Neural progenitor cell (in vitro differentiated cells): ENCODE data around the gene KLHL29. TPM values are rescaled to one million over a fixed set of nuclear protein-coding genes. Genes with fewer than 3 reads are reported as not detected.

Experiments
- DNase-seq: peaks from one replicate; pipeline ENCODE4 v3.0.0-alpha.2; 2016; ENCODE audit warnings: low spot score
- H2AFZ ChIP-seq: fragments of 200-600 bp; sonication (generic); replicated peaks from 2 replicates; pipeline ENCODE4 v1.6.1; 2016; ENCODE audit warnings: antibody characterized with exemption
- H3F3A ChIP-seq: fragments of 200-600 bp; sonication (generic); 2 replicates; pipeline ENCODE4 v1.6.1; 2016; ENCODE audit warnings: antibody characterized with exemption, low read depth
- H3K27ac ChIP-seq: fragments of 200-600 bp; sonication (generic); 2 replicates; pipeline ENCODE4 v1.5.1; 2016; ENCODE audit warnings: mild to moderate bottlenecking
- H3K27me3 ChIP-seq: fragments of 200-600 bp; sonication (generic); 2 replicates; pipeline ENCODE4 v1.6.1; 2016; ENCODE audit warnings: mild to moderate bottlenecking, moderate library complexity
- H3K36me3 ChIP-seq: fragments of 200-600 bp; sonication (generic); 2 replicates; pipeline ENCODE4 v1.5.1; 2016
- H3K4me1 ChIP-seq: fragments of 200-600 bp; sonication (generic); 2 replicates; pipeline ENCODE4 v1.6.1; 2016; ENCODE audit warnings: mixed run types
- H3K4me2 ChIP-seq: fragments of 200-600 bp; sonication (generic); 2 replicates; pipeline ENCODE4 v1.6.1; 2016
- H3K4me3 ChIP-seq: fragments of 200-600 bp; sonication (generic); 2 replicates; pipeline ENCODE4 v1.5.1; 2016
- H3K79me2 ChIP-seq: fragments of 200-600 bp; sonication (generic); 2 replicates; pipeline ENCODE4 v1.6.1; 2016; ENCODE audit warnings: low read depth
- H3K9ac ChIP-seq: fragments of 200-600 bp; sonication (generic); 2 replicates; pipeline ENCODE4 v1.6.1; 2016
- H3K9me3 ChIP-seq: fragments of 200-600 bp; sonication (generic); 2 replicates; pipeline ENCODE4 v1.5.1; 2016; ENCODE audit warnings: low read depth
- H4K20me1 ChIP-seq: fragments of 200-600 bp; sonication (generic); 2 replicates; pipeline ENCODE4 v1.6.1; 2016; ENCODE audit warnings: low read depth
- H3K27ac Mint-ChIP-seq: 3 replicates; pipeline ENCODE4 v1.8.0; 2021; ENCODE audit warnings: mixed read lengths
- H3K27me3 Mint-ChIP-seq: 2 replicates; pipeline ENCODE4 v1.8.0; 2022; ENCODE audit warnings: low read depth, mild to moderate bottlenecking, inconsistent platforms, moderate library complexity, mixed read lengths; ENCODE audit not compliant: insufficient read depth
- H3K36me3 Mint-ChIP-seq: 3 replicates; pipeline ENCODE4 v1.8.0; 2021; ENCODE audit warnings: mixed read lengths
- H3K4me1 Mint-ChIP-seq: 3 replicates; pipeline ENCODE4 v1.8.0; 2021; ENCODE audit warnings: mixed read lengths
- H3K4me3 Mint-ChIP-seq: 3 replicates; pipeline ENCODE4 v1.8.0; 2021; ENCODE audit warnings: mild to moderate bottlenecking, moderate library complexity, mixed read lengths
- H3K9me3 Mint-ChIP-seq: 3 replicates; pipeline ENCODE4 v1.8.0; 2020; ENCODE audit warnings: mixed read lengths
- EZH2 ChIP-seq: fragments of 200-600 bp; sonication (generic); IDR thresholded peaks from 2 replicates; pipeline ENCODE4 v1.6.1; 2017; ENCODE audit warnings: antibody characterized with exemption, mild to moderate bottlenecking, moderate library complexity
- EZH2phosphoT487 ChIP-seq: fragments of 200-600 bp; sonication (generic); IDR thresholded peaks from 2 replicates; pipeline ENCODE4 v1.6.1; 2017; ENCODE audit warnings: antibody characterized with exemption
- total RNA-seq: library from RNA; depleted of rRNA; stranded (reverse); fragments of >200 nt; gene quantifications from 2 replicates; pipeline ENCODE4 v1.2.3, GENCODE V29; 2015; ENCODE audit warnings: low replicate concordance
- TF ChIP-seq, protein P1 (sequence below): fragments of 200-600 bp; sonication (generic); IDR thresholded peaks from 2 replicates; pipeline ENCODE4 v1.5.1; 2017; ENCODE audit warnings: antibody characterized with exemption, mild to moderate bottlenecking

The KLHL29 gene
- 1.6 and 2.3 TPM in 2 replicates for total RNA-seq

DNA sequence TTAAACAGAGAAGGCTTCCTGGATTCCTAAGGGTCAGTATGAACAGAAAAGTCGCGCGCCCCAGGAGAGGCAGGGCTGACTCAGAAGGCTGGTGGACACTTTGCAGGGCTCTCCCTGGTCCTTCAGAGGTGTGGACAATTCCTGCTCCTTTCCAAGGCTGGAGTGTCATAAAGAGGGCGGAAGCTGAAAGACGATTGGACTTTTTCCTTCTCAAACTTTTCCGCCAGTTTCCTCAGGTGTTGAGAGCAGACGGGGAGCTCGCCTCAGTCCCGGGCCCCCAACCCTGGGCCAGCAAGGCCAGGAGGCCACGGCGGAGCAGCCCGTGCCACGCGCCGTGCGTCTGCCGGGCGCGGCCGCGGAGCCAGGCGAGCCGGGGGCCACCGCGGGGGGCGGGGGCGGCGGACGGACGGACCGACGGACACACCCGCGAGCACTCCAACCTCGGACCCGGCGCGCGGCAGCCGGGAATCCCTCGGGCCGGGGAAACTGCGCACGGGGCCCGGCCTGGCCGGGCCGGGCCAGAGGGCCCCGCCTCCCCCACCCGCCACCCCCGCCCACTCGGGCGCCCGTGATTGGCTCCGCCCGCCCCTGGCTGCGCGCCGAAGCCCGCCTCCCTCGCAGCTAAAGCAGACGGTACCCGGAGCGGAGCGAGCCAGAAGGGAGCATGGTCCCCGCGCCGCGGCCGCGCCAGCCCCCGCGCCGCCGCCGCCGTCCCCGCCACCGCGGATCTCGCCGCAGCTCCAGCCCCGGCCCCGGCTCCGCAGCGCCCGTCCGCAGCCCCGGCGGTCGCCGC lies at the start of gene KLHL29:
Gene KLHL29 (plus strand): TSS at position 629 of the 793 bp plus-strand sequence. CDS start 177,018 bp downstream, outside the sequence.
- Mint-ChIP-seq H3K4me3 (peak within 1 kb of the TSS; percentile 98), H3K27me3 (peaks cover 7% of the 10 kb centered on the region), H3K4me1 (peaks cover 36% of the 10 kb centered on the region), H3K27ac (no peak within 1 kb of the TSS), H3K9me3 (no peaks in the 10 kb centered on the region), H3K36me3 (no peaks in the 10 kb centered on the region)
- Histone ChIP-seq H3K79me2 (no peaks in the 10 kb centered on the region), H3K27me3 (peaks cover 83% of the 10 kb centered on the region), H2AFZ (peak within 1 kb of the TSS; percentile 87), H3F3A (peaks cover 8% of the 10 kb centered on the region), H4K20me1 (peaks cover 20% of the 10 kb centered on the region), H3K4me3 (peak within 1 kb of the TSS; percentile 65), H3K9ac (no peak within 1 kb of the TSS), H3K36me3 (no peaks in the 10 kb centered on the region), H3K9me3 (no peaks in the 10 kb centered on the region), H3K4me2 (peak within 1 kb of the TSS; percentile 98), H3K4me1 (peaks cover 3% of the 10 kb centered on the region), H3K27ac (no peak within 1 kb of the TSS)
- peak; percentile 83 for DNase-seq
- peak; percentile 37 for TF ChIP-seq EZH2
- TF ChIP-seq, protein P1, sequence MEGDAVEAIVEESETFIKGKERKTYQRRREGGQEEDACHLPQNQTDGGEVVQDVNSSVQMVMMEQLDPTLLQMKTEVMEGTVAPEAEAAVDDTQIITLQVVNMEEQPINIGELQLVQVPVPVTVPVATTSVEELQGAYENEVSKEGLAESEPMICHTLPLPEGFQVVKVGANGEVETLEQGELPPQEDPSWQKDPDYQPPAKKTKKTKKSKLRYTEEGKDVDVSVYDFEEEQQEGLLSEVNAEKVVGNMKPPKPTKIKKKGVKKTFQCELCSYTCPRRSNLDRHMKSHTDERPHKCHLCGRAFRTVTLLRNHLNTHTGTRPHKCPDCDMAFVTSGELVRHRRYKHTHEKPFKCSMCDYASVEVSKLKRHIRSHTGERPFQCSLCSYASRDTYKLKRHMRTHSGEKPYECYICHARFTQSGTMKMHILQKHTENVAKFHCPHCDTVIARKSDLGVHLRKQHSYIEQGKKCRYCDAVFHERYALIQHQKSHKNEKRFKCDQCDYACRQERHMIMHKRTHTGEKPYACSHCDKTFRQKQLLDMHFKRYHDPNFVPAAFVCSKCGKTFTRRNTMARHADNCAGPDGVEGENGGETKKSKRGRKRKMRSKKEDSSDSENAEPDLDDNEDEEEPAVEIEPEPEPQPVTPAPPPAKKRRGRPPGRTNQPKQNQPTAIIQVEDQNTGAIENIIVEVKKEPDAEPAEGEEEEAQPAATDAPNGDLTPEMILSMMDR, result no peak

- H3K79me2 ChIP-seq, result no peaks in the 10 kb centered on the region
- no peak for DNase-seq
- no peak overlapping the region for H3K4me3 ChIP-seq
- Mint-ChIP-seq H3K27me3 (peaks cover 11% of the 10 kb centered on the region), H3K4me3 (no peak overlapping the region), H3K27ac (no peak overlapping the region), H3K4me1 (no peaks in the 10 kb centered on the region), H3K36me3 (no peaks in the 10 kb centered on the region), H3K9me3 (peaks cover 5% of the 10 kb centered on the region)
- no peaks in the 10 kb centered on the region for H3K36me3 ChIP-seq
- H3K27ac ChIP-seq, result no peak overlapping the region
- H3K9me3 ChIP-seq, result no peaks in the 10 kb centered on the region
- H3K9ac ChIP-seq, result no peak overlapping the region
- H3K27me3 ChIP-seq, result no peaks in the 10 kb centered on the region
- H3K4me2 ChIP-seq, result no peak overlapping the region
- no peaks in the 10 kb centered on the region for H3F3A ChIP-seq
- TF ChIP-seq, protein P1, result no peak
- TF ChIP-seq EZH2phosphoT487 (no peak), EZH2 (no peak)
- H2AFZ ChIP-seq, result no peak overlapping the region
- no peaks in the 10 kb centered on the region for H4K20me1 ChIP-seq
- H3K4me1 ChIP-seq, result peaks cover 8% of the 10 kb centered on the region
Measured at GRCh38 chr2:23335550-23335949, 49.4 kb upstream of the KLHL29 start.

- no peak for DNase-seq
- Mint-ChIP-seq H3K4me1 (no peaks in the 10 kb centered on the region), H3K27ac (no peak overlapping the region), H3K36me3 (no peaks in the 10 kb centered on the region), H3K4me3 (no peak overlapping the region), H3K27me3 (peaks cover 9% of the 10 kb centered on the region), H3K9me3 (peaks cover 10% of the 10 kb centered on the region)
- no peaks in the 10 kb centered on the region for H3K9me3 ChIP-seq
- H4K20me1 ChIP-seq, result no peaks in the 10 kb centered on the region
- no peaks in the 10 kb centered on the region for H3K27me3 ChIP-seq
- H3K9ac ChIP-seq, result no peak overlapping the region
- H3K4me2 ChIP-seq, result no peak overlapping the region
- H3F3A ChIP-seq, result no peaks in the 10 kb centered on the region
- H3K27ac ChIP-seq, result no peak overlapping the region
- H3K4me3 ChIP-seq, result no peak overlapping the region
- H2AFZ ChIP-seq, result no peak overlapping the region
- TF ChIP-seq EZH2 (no peak), EZH2phosphoT487 (no peak)
- TF ChIP-seq, protein P1, result no peak
- H3K36me3 ChIP-seq, result no peaks in the 10 kb centered on the region
- H3K4me1 ChIP-seq, result no peaks in the 10 kb centered on the region
- no peaks in the 10 kb centered on the region for H3K79me2 ChIP-seq
Measured at GRCh38 chr2:23342075-23342474, 42.9 kb upstream of the KLHL29 start.
